ENCODE data around the gene MRPS6.

MRPS6 gene

DNA sequence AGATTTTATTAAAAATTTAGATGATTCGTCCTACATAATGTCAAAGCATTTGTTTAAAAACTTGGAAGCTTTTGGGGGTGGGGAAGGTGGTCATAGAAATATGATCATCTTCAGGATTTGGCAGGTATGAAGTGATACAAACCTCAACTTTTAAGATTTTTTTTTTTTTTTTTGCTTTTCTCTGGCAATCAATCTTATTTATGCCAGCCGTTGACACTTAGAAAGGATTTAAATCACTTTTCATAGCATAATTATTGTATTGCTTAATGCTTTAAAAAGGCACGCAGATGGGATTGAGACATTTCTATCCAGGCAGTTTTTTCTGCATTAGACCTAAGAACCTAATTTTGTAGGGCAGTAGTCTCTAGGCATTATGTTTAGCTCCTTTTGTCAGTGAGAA lies 19.7 kb downstream of the MRPS6 start:
- peaks cover 22% of the 10 kb centered on the region for H3K36me3 ChIP-seq (replicated peaks; ENCODE audit: low read depth, low read length)

DNA sequence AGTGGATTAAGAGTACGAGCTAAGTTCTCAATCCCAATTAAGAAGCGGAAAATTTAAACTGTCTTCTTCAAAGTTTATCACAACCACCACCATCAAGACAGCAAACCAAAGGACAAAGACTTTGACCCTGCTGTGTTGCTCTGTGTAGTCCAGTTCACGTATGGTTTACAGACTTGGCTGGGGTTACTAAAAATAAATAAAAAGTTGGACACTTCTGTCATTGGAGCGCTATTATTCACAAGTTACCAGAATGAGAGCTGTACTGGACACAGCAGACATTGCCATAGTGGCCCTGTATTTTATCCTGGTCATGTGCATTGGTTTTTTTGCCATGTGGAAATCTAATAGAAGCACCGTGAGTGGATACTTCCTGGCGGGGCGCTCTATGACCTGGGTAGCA lies 21.6 kb downstream of the MRPS6 start:
- H3K9me3 ChIP-seq (ENCODE audit: insufficient read depth, low read length): no peaks in the 10 kb centered on the region
- H2AFZ ChIP-seq (ENCODE audit: low read depth, low read length): no peak overlapping the region
- H3K4me3 ChIP-seq (ENCODE audit: low read length): no peak overlapping the region
- H3K79me2 ChIP-seq (ENCODE audit: low read length): peaks cover 87% of the 10 kb centered on the region
- peaks cover 8% of the 10 kb centered on the region for H3K4me1 ChIP-seq (ENCODE audit: low read length)
- no peak overlapping the region for H3K27ac ChIP-seq (ENCODE audit: low read length)
- H3K4me2 ChIP-seq (ENCODE audit: low read length): no peak overlapping the region
- peaks cover 26% of the 10 kb centered on the region for H3K36me3 ChIP-seq (replicated peaks; ENCODE audit: low read depth, low read length)
- TF ChIP-seq CTCF (IDR thresholded peaks at IDR 0.05; ENCODE audit: low read depth, low read length) (no peak), EZH2phosphoT487 (IDR thresholded peaks at IDR 0.05; ENCODE audit: low read depth) (no peak)
- H3K9ac ChIP-seq (ENCODE audit: low read length): no peak overlapping the region
- H4K20me1 ChIP-seq (ENCODE audit: insufficient read depth, low read length): peaks cover 30% of the 10 kb centered on the region
- H3K27me3 ChIP-seq (ENCODE audit: low read depth, low read length): no peaks in the 10 kb centered on the region

More for the DNA sequence above, 19.7 kb downstream of the MRPS6 start:
- TF ChIP-seq CTCF (IDR thresholded peaks at IDR 0.05; ENCODE audit: low read depth, low read length) (no peak), EZH2phosphoT487 (IDR thresholded peaks at IDR 0.05; ENCODE audit: low read depth) (no peak)
- Histone ChIP-seq H3K4me2 (ENCODE audit: low read length) (no peak overlapping the region), H3K4me1 (ENCODE audit: low read length) (peaks cover 8% of the 10 kb centered on the region), H3K79me2 (ENCODE audit: low read length) (peaks cover 87% of the 10 kb centered on the region), H3K4me3 (ENCODE audit: low read length) (no peak overlapping the region), H3K9ac (ENCODE audit: low read length) (no peak overlapping the region), H4K20me1 (ENCODE audit: insufficient read depth, low read length) (peaks cover 30% of the 10 kb centered on the region), H3K27ac (ENCODE audit: low read length) (no peak overlapping the region), H2AFZ (ENCODE audit: low read depth, low read length) (no peak overlapping the region), H3K9me3 (ENCODE audit: insufficient read depth, low read length) (no peaks in the 10 kb centered on the region), H3K27me3 (ENCODE audit: low read depth, low read length) (no peaks in the 10 kb centered on the region)

DNA sequence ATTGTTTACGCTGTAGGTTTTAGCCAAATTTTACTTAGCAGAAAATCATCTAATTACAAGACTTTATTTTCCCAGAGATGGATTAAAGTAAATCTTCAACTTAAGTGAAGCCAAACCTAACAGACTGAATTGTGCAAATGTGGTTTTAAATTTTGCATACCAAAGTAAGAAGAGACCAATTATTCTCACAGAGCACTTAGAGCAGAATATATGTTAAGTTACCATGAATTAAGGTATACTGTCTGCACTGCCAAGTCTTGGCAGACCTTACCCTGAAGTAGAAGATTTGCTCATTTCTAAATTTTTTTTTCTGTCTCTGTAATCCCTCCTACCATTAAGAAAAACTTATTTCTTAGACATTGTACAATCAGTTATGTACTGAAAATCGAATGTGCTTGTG lies 24.1 kb downstream of the MRPS6 start:
- Histone ChIP-seq H3K36me3 (replicated peaks; ENCODE audit: low read depth, low read length) (peaks cover 26% of the 10 kb centered on the region), H3K27me3 (ENCODE audit: low read depth, low read length) (no peaks in the 10 kb centered on the region), H3K4me1 (ENCODE audit: low read length) (peaks cover 8% of the 10 kb centered on the region), H3K9me3 (ENCODE audit: insufficient read depth, low read length) (no peaks in the 10 kb centered on the region), H3K27ac (ENCODE audit: low read length) (no peak overlapping the region), H3K79me2 (ENCODE audit: low read length) (peaks cover 92% of the 10 kb centered on the region), H2AFZ (ENCODE audit: low read depth, low read length) (no peak overlapping the region), H3K4me2 (ENCODE audit: low read length) (no peak overlapping the region), H3K9ac (ENCODE audit: low read length) (no peak overlapping the region), H4K20me1 (ENCODE audit: insufficient read depth, low read length) (peaks cover 20% of the 10 kb centered on the region; the same call in 1 of the 2 replicates), H3K4me3 (ENCODE audit: low read length) (no peak overlapping the region)
- TF ChIP-seq CTCF (IDR thresholded peaks at IDR 0.05; ENCODE audit: low read depth, low read length) (no peak), EZH2phosphoT487 (IDR thresholded peaks at IDR 0.05; ENCODE audit: low read depth) (no peak)

- no peak for TF ChIP-seq CTCF (IDR thresholded peaks at IDR 0.05; ENCODE audit: low read depth, low read length)
- TF ChIP-seq EZH2phosphoT487 (IDR thresholded peaks at IDR 0.05; ENCODE audit: low read depth): no peak
- Histone ChIP-seq H2AFZ (ENCODE audit: low read depth, low read length) (no peak overlapping the region), H4K20me1 (ENCODE audit: insufficient read depth, low read length) (peaks cover 21% of the 10 kb centered on the region; the same call in 1 of the 2 replicates)
Observed at GRCh38 chr21:34100337-34100736, 27.0 kb downstream of the MRPS6 start.

More at GRCh38 chr21:34100337-34100736, 27.0 kb downstream of the MRPS6 start:
- peaks cover 25% of the 10 kb centered on the region for H3K36me3 ChIP-seq (replicated peaks; ENCODE audit: low read depth, low read length)
- peaks cover 8% of the 10 kb centered on the region for H3K4me1 ChIP-seq (ENCODE audit: low read length)
- no peak overlapping the region for H3K9ac ChIP-seq (ENCODE audit: low read length)
- H3K27ac ChIP-seq (ENCODE audit: low read length): no peak overlapping the region
- no peaks in the 10 kb centered on the region for H3K9me3 ChIP-seq (ENCODE audit: insufficient read depth, low read length)
- H3K4me2 ChIP-seq (ENCODE audit: low read length): no peak overlapping the region
- peaks cover 80% of the 10 kb centered on the region for H3K79me2 ChIP-seq (ENCODE audit: low read length)
- H3K4me3 ChIP-seq (ENCODE audit: low read length): no peak overlapping the region
- no peaks in the 10 kb centered on the region for H3K27me3 ChIP-seq (ENCODE audit: low read depth, low read length)
